HCEC 1CT (cell line): ENCODE results near the gene GLIS1.

Experiments used
- DNase-seq: peaks from one replicate; pipeline ENCODE4 v3.0.0-alpha.2; 2017

Gene GLIS1

DNA sequence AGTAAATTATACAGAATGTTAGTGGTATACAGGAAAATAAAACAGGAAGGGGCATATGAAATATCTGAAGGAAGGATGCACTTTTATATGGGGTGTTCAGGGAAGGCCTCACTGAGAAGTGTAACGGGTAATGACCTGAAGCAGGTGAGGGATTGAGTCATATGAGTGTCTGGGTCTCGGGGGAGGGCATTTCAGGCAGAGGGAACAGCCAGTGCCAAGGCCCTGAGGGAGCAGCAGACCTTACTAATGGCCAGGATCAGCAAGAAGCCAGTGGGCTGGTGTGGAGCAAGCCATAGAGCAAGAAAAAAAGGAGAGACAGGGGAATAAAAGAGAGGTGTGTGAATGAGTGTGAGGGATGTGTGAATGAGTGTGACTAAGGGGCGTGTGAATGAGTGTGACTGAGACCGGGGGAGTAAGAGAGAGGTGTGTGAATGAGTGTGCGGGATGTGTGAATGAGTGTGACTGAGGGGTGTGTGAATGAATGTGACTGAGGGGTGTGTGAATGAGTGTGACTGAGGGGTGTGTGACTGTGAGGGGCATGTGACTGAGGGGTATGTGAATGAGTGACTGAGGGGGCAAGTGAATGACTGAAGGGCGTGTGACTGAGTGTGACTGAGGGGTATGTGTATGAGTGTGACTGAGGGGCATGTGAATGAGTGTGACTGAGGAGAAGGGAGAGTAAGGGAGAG, 107.2 kb downstream of the GLIS1 start:
- DNase-seq = no peak

DNA sequence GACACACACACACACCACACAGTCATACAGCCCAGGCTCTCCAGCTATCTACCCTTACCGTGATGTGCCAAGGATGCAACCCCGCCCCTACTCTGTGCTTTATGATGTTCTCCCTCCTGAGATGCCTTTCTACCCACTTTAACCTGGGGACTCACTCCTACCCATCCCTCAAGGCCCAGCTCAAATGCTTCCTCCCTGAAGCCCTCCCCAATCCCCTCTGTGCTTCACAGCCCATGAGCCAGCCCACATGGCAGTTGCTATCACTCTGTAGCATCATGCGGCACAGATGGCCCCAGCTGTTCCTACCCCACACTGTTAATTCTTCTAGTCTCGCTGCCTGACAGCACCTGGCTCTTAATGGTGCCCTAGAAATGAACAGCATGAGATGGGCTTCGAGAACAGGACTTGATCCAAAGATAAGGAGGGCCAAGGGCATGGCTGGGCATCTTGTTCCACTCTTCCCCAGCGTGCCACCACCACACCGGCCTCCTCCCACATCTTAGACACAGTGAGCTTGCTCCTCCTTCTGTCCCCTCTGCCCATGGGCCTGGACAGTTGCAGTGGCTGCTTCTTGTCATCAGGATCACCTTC, 109.8 kb downstream of the GLIS1 start:
- DNase-seq = no peak

DNA sequence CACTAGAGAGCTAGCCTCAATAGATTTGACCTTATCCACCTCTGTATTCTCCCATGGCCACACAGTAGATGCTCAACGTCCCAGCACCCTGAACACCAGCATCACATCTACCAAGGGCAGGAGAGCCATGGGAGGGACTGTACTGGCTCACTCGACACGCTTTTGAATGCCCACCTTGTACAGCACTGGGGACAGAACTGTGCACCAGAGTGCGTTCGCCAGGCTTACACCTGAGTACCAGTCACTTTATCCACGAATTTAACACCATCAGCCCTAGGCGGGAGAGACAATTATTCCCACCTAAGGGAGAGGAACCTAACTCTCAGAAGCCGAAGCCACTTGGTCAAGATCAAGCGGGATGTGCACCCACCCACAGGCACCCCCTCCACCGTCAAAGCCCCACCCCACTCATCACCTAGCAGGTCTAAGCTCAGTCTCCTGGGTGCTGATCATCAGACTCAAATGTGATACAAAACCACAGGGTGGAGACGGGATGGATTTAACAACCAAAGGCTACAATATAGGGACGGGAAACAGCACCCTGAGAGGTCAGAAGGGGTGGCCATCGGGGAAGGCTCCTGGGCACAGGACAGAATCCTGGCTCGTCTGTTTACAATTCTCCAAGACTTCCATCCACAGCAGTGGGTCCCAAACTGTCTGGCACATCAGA, 110.5 kb downstream of the GLIS1 start:
- DNase-seq = no peak

DNA sequence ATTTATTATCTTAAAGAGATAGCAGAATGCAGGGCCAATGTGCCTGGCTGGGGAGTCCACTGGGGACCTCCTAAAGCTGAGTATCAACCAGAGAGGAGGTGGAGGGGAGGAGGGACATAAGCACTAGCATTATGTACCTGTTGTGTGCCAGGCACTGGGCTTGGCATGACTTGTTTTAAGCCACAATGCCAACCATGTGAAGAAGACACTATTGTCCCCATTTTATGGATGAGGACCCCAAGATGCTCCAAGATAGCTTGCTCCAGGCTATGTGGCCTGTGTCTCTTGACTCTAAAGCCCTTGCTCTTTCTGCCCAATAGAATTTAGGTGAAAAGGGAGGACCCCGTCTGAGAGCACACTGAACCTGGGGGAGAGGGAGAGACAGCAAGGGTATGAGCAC, 111.3 kb downstream of the GLIS1 start:
- no peak for DNase-seq

DNA sequence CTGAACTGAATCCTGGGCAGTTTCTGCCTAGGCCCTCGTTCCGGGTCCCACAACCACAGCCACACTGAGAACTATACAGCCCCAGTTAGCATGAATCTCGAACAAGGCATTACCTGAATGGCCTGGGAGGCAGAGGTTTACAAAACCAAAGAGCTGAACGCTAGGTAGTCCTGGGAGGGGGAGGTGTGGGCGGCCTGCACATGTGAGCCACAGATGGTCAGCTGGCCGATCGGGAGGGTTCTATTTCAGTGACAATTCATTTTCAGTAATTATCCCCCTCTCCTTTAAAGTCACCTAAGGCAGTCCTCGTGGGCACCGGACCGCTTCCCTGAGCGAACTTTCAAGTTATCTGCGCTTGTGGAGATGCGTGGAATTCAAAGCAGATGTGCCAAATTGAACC, 111.9 kb downstream of the GLIS1 start:
- no peak for DNase-seq

DNA sequence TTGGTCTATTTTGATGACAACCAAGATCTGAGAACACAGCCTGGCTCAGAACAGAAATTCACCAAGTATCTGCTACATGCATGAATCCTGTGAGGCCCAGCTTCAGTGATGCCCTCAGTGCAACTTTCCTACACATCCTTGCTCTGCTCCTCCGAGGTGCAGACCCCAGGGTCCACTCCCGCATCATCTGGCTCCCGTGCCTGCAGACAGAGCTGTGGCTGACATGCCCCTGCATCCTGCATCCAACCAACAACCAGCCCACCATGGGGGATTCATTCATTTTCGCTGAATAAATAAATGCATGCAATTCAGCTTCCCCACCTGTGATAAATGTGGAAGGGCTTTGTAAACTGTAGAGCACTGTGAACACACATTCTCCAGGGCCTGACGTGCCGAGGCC, 112.3 kb downstream of the GLIS1 start:
- DNase-seq = no peak

DNA sequence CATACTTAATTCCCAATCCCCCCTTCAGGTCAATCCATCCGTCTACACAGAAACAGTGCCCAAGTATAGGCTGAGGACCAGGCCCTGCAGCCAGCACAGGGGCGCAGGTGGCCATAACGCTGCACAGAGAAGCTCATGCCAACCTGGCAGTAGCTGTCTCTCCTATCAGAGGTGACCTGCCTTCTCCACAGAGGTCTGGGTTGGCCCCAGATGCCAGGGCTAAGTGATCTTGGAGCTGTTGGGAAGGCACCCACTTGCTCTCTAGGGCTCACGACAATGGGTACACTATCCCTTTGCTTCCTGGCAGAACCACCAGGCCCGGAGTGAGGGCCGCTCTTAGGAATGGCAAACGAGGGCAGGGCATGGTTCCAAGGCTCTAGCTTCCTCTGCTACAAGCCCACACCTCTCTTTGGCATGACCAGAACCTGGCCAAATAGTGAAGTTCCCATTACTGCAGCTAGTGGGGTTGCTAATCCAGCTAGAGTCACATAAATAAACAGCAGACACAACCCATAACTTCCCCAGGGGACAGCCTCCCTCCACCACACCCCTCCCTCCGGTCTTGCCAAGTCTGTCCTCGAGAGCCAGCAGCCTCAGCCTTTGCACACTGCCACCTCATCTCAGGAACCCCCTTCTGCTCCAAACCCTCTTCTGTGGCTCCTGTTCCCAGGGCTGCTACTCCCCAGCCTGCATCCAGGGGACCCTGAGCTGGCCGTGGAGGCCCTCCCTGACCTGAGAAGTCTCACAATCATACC, 113.0 kb downstream of the GLIS1 start:
- DNase-seq = no peak

DNA sequence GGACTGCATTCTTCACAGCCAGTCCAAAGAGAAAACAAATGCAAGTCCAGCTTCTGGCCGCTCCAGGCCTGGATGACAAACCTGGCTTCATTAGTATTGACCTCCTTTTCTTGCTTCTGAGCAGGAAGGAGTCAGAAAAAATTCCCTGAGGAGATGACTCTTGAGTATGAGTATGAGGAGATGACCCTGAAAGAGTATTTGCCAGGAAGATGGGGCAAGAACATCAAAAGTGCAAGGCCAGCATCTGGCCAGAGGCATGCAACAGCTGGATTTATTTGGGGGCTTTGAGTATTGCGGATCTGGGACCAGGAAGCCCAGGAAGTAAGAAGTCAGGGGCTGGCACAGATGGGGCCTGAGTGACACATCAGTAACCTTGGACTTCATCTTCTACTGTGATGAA, 113.9 kb downstream of the GLIS1 start:
- DNase-seq = peak; percentile 29

DNA sequence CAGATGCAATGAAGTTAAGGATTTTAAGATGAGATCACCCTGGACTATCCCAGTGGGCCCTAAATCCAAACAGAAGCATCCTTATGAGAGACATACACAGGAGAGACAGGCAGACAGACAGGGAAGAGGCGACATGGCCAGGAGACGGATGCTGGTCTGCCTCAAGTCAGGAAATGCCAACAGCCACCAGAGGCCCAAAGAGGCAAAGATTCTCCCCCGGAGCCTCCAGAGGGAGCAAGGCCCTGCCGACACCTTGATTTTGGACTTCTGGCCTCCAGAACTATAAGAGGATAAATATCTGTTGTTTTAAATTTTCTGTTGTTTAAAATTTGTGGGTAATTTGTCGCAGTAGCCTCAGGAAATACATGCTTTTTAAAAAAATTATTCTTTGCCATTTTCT, 116.4 kb downstream of the GLIS1 start:
- no peak for DNase-seq

DNA sequence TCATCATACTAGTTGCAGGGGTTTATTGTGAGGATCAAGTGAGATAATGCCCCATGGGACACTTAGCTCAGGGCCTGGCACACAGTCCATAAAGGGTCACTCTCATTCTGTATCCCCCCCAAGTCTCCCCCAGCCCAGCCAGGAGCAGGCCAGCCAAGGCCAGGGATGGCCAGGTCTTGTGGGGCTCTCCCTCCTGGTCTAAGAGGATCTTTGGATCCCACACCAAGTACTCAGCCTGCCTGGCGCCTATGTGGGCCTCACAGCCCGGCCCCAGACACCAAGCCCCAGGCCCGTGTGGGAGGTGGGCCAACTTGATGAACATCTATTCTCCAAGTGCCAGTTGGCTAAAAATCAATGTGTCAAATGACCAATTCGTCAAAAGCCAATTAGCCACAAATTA, 117.8 kb downstream of the GLIS1 start:
- no peak for DNase-seq

DNA sequence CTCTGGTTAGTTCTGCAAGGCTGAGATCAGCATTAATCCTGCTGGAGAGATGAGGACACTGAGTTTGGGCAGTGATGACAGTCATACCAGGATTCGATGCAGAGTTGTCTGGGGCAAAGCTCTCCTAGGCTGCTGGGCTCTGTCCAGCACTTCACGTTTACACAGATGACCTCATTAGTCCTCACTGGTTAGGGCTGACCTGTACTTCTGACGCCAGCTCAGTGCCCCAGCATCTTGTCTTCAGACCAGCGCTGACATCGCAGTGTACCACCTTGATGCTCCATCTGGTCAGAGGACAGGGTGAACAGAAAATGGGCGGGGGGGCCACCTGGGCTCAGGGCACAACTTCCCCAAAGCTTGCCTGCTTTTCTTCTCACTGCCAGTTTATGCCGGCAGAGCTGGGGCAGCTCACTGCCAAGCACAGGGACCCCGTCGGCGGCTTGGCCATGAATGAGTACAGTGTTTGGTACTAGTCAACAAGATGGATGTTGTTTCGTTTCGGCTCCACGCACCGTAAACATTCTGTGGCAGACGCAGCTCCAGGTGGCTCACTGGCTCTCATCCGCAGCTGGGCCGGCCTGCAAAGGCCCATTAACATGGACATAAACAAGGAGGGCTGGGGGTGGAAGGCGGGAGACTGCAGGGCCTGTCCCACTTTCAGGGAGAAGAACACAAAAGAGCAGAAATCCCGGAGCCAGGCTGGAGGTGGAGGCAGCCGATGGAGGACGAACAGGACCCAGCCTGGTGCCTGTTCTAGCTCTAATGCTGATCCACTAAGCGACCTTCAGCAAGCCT, 118.7 kb downstream of the GLIS1 start:
- DNase-seq = peak; percentile 11

DNA sequence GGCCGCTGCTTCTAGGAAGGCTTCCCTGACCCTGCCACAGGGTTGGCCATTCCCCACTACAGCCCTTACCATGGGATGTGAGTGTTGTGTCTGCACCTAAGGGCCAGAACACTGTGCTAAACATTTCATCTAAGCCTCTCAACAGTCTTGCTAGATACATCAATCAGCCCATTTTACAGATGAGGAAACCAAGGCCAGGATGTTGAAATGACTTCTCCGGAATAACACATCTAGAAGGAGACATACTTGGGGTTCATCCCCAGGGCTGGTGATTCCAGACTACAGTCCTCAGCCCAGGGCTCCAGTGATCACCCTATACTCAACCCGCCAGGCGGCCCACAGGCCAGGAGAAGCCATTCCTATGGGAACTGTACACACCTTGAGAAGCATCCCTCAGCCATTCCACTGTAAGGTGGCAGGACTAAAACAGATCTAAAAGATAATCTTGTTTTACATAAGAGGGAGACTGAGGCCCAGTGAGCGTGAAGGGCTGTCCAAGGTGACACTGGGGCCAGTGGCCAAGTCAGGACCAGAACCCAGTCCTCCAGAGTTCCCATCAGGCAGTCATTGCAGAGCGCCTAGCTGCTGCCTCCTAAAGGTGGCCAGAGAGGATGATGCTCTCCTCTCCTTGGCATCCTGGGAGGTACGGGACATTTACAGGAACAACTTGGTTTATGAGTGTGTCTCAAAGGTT, 119.5 kb downstream of the GLIS1 start:
- no peak for DNase-seq

DNA sequence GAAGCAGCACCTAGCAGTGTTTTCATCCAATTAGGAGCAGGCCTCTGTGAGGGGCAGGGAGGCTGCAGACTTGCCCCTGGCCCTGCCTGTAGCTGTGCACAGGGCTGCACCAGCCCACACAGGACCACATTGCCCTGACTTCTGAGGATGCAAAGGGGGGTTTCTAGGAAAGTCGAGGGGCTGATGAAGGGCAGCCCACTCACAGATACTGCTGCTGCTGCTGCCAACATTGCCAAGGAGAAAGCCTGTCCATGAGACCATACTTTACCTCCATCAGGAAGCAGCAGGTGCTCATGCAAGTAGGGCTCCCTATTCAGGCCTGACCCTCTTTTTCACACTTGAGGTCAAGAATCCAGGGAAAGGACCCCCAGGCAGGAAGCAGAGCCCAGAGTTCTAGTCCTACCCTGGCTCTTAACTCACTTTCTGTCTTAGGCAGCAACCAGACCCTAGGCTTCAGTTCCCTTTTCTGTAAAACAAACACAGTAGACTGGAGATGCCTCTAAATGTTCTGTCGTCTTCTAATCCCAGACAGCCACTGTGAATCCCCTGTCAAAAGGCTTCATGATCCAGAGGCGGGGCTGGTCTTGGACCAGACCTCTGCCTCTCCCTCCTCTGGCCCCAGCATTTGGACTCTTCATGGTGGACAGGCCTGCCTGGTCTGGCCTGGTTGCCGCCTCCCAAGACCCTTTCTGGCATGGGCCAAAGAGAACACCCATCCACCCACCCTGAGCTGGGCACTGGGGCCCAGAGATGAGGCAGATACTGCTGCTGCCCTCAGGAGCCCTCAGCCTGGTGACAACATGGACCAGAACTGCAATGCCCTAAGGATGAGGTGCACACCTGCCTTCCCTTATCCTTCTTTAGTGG, 120.2 kb downstream of the GLIS1 start:
- no peak for DNase-seq

DNA sequence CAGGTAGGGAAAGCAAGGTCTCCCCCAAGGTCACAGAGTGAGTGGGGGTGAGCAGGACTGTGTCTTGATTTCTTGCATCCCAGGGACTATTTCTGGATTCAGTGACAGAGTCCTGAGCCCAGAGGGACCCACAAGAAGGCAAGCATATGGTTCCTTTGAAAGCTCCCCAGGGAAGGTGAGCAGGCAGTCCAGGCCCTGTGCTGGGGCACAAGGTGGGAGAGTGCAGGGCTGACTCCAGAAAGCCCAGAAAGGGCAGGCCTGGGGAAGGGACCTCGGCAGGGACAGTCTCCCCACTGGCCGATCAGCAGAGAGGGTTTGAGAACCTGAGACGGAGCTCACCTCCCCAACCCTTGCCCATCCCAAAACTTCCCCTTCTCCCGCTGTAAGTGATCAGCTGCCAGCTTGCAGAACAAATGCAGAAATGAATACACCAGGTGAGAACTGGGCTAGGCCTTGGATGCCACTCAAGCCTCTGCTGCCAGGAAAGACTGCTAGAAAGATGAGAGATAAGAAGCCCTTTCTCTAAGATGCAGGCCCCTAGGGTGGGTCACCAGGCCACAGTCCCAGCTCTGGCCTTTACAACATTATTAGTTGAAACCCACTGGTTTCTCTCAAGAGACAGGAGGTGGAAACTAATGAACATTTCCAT, 121.0 kb downstream of the GLIS1 start:
- no peak for DNase-seq

DNA sequence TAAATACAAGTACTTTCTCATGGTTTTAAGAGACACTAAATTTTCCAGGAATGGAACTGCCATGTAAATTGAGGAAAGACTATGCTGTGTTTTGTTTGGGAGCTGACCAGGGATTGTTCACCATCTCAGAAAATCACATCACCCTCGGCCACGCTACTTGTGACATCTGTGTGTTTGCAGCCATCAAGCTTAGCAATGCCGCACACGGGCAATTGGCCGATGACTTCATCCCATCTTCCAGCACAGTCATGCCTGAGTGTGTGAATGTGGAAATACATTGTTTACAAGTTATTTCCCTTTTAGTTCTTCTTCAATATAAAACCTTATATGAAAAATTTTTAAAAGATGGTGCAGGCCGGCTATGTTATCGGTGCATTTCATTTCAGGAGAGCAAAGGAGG, 121.6 kb downstream of the GLIS1 start:
- peak; percentile 66 for DNase-seq

DNA sequence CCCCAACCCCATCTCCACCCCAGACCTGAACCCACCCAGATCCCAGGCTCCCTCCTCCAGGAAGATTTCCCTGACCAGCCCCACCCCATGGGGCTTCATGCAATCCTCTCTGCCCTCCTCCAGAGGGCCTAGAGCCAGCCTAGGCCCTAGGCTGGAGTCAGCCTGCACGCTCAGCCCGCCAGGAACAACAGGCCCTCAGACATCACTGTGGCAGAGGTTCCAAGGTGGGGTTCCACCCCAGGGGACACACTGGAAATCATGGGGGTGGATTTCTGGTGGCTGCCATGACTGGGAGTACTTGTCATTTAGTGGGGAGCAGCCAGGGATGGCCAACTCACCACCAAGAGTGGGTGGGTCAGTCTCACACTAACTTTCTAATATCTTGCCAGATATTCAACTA, 122.0 kb downstream of the GLIS1 start:
- peak; percentile 9 for DNase-seq

DNA sequence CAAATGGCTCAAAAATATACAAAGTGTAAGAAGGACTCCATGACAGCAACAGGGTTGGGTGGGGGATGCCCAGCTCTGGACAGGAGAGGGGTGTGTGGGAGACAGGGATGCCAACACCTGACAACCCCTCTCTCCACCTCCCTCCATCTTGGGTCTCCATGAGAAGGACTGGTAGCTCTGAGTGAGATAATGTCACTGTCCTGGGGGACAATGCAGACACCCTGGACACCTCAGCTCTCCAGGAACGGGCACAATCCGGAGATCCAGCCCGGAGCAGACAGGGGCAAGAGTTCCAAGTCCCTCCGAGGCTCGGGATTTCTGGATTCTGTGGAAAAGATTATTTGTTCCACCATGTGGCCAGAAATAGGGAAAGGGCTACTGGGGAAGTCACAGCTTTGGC, 122.5 kb downstream of the GLIS1 start:
- no peak for DNase-seq

DNA sequence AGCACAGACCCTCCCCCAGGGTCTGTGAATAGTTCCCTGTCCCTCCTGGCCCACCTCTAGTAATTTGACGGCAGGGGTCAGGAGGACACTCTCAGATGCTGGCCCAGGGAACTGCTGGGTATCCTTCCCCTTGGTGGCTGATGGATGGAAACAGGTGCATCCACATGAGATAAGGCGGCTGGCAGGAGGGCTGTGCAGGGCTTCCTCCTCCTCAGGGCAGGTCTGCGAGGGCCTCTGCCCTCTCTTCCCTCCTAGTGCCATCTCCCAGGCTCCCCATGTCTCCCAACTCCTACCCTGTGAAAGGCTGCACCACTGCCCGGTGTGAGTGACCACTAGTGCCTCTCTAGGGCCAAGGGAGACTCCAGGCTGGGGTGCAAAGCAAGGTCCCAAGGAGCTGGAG, 123.9 kb downstream of the GLIS1 start:
- DNase-seq = no peak

DNA sequence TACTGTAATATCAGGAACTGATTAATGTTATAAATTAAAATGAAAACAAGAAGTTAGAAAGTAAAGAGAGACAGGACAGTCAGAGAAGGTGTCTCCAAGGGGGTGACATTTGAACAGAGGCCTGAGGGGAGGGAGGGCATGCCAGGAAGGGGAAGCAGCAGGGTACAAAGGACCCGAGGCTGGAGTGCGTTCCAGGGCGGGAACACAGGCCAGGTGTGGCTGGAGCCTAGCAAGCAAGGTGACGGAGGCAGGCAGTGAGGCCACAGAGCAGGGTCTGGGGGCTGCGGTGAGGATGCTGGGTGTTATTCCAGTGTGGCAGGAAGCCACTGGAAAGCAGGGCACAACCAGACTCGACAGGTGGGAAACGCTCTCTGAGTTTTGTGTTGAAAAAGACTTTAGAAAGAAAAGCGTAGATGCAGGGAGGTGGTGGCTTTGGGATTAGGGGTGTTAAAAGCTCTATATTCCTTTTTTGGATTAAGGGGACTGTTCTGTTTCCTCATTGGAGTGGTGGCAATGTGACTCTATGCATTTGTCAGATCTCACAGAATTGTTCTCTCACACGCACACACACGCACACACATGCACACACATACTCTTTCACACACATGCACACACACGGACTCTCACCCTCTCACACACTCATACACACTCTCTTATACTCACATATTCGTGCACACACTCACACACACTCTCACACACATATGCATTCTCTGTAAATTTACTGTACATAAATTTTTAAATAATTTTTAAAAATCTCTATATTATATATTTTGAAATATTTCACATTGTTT, 124.5 kb downstream of the GLIS1 start:
- DNase-seq = no peak

DNA sequence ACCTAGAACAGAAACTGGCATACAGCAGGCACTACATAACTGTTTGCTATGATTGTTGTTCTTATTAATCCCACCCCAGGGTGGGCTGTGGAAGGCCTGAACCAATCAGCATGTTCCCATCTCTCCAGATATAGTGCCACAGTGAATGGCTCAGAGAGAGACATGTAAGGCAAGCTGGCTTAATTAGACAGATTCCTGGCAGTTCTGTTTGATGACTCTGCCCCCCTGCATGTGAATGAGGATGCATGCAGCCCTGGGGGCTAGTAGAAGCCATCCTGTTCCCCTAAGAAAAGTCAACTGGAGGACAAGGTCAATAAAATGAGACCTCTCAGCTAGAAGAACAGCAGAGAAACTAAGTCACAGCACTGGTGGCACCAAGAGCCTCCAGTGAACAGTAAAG, 130.3 kb downstream of the GLIS1 start:
- DNase-seq = no peak
